Endothelial cell of hepatic sinusoid (primary cell): ENCODE results near the gene RNF135.
"Not testable (repeated sequence)": the region's sequence is repeated elsewhere in the genome, so short reads cannot be mapped to it uniquely, and the experiment has no call there.

Experiments used
- in situ Hi-C: cut with HindIII; loops from 2 replicates; pipeline ENCODE4 v1.10.0; 2017; ENCODE audit warnings: low sequenced_read_pairs

Gene RNF135

DNA sequence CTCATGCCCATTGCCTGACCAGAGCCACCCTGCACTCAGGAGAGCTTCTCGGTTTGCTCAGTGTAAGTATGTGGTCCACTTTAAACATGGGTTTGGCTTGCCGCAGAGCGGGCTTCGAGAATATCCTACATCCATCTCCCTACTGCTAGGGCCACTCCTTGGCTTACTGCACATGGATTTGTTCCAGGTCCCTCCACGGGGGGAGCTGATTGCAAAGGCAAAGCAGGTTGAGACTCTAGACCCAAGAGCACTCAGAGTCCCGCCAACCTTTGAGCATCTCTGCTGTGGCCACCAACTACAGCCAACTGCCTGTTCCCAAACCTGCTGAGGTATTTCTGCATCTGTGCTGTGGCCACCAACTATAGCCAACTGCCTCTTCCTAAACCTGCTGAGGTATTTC lies 26.4 kb downstream of the RNF135 start:
- in situ Hi-C loops = loop anchor here (5.0 kb wide), 3 partner anchors 45 to 95 kb away; no protein-coding TSS in a partner anchor

DNA sequence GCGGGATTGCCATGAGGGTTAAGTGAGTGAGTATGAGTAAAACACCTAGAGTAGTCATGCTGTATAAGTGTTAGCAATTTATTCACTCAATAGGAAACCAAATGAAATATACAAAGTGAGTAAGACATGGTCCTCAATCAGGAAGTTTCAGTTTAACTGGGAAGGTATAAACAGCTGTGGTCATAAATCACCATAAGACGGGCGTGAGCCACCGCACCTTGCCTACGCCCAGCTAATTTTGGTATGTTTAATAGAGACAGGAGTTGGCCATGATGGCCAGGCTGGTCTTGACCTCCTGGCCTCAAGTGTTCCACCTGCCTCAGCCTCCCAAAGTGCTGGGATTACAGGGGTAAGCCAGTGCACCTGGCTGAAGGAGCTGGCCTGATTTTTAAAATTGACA lies 27.0 kb downstream of the RNF135 start:
- in situ Hi-C loops = loop anchor here (5.0 kb wide), 3 partner anchors 46 to 96 kb away; no protein-coding TSS in a partner anchor

DNA sequence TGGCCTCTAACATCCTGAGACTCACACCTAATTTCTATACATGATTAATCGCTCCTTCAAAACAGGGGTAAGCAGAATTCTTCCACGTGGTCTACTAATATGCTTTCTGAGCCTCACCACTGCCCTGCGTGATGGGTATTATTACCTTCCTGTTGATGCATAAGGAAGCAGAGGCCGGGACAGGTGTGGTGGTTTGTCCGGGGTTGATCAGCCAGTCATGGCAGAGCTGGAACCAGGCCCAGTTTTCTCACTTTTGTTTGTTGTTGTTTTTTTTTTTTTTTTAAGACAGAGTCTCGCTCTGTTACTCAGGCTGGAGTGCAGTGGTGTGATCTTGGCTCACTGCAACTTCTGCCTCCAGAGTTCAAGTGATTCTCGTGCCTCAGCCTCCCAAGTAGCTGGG lies 31.2 kb downstream of the RNF135 start:
- in situ Hi-C loops = no loop called here

DNA sequence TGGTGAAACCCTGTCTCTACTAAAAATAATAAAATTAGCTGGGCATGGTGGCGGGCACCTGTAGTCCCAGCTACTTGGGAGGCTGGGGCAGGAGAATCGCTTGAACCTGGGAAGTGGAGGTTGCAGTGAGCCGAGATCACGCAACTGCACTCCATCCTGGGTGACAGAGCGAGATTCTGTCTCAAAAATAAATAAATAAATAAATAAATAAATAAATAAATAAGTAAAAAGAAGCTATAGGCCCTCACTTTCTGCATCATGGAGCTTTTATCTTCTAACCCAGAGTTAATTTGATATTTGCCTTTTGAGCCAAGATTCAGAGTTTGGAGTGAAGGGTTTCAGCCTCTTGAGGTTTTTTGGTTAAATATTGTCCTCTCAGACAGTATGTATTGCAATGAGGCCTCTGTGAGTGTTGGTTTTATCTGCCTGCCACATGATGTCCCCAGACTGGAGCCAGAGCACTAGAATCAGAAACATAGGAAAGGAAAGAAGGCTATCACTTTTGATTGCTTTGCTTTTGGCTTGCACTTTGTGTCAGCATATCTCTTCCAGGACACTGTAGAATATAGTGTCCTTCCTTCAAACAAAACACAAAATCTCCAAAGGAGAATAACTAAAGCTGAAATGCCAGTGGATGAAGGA lies 32.5 kb downstream of the RNF135 start:
- in situ Hi-C loops = no loop called here

DNA sequence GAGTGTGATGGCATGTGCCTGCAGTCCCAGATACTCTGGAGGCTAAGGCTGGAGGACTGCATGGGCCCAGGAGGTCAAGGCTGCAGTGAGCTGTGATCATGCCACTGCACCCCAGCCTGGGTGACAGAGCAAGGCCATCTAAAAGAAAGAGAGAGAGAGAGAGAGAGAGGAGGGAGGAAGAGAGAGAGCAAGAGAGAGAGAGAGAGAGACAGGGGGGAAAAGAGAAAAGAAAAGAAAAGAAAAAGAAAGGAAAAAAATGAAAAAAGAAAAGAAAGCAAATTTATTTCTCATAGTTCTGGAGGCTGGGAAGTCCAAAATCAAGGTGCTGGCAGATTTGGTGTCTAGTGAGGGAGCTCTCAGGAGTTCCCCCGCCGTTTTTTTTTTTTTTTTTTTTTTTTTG lies 33.3 kb downstream of the RNF135 start:
- in situ Hi-C loops = no loop called here

DNA sequence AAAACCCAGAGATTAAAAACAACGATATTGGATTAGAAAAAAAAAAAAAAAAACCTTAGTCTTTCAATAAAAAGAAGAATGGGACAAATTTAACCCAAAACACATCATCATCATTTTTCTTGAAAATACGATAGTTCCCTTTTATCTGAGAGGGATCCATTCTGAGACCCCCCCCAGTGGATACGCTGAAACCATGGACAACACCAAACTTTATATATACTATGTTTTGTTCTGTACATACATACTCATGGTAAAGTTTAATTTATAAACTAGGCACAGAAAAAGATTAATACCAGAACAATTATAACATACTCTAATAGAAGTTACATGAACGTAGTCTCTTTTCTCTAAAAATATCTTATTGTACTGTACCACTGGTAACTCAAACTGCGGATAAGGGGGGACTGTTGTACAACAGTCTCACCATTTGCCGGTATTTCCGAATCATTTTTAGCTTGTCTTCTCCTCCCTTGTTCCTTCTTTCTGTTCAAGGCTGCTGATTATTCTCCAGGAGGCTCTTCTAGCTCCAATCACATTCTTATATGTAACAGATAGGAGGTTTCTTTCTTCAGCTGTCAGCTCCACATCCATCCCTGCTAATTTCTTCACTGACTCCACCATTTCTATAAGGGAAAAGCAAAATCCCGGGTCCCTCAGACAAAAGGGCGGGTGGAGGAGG lies 37.0 kb downstream of the RNF135 start:
- in situ Hi-C loops = no loop called here

DNA sequence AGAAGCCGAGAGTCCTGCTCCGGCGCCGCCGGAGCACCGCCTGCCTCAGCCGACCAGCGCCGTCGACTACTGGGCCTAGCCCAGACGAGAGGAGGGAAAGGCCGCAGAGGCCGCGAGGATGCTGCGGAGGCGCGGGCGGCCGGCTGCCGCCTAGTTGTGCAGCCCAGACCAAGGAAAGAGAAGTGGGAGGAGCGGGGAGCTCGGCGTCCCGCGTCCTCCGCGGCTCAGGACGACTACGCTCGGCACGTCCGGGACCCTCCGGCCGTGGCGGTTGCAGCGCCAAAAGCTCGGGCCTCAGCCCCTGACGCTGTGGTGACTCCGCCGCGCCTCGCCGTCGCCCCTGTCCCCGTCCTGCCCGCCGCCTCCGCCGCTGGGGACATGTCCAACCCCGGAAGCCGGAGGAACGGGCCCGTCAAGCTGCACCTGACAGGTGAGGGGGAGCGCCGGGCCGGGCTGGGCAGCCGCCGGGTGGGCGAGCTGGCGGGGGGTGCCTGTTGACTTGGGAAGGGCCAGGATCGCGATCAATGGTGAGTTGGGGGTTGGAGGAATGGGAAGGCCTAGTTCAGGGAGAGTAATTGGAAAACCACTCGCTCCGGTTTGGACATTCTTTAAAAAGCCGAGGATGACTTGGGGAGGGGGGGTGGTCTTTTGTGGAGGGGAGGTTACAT lies 37.7 kb downstream of the RNF135 start:
- in situ Hi-C loops = no loop called here

DNA sequence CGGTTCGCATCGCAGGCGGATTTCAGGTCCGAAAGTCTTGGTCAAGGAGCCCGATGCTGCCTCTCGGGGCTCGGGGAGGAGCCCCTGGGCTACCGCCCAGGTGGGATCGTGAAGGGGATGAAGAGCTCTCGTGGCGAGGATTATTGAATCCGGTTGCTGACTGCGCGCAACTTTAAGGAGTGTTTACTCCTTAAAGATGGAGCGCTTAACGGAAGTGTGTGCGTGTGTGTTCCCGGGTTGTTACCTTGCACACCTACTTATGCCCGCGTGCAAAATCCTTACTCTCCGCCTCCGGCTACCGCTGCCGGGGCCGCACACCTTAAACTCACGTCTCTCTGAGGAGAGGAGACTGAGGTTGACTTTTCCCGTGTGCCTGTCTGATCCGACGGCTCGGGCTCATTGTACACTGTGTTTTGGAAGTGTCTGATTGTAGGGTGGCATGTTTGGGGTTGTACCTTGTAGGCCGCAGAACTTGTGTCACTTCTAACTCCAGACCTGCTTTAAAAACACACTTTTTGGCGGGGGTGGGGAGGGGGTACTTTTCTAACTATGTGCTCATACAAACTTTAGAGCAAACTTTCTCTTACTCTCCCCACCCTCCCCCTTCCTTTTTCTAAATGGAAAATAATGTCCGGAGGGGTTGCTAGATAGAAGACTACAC lies 38.3 kb downstream of the RNF135 start:
- in situ Hi-C loops = not testable (repeated sequence)

DNA sequence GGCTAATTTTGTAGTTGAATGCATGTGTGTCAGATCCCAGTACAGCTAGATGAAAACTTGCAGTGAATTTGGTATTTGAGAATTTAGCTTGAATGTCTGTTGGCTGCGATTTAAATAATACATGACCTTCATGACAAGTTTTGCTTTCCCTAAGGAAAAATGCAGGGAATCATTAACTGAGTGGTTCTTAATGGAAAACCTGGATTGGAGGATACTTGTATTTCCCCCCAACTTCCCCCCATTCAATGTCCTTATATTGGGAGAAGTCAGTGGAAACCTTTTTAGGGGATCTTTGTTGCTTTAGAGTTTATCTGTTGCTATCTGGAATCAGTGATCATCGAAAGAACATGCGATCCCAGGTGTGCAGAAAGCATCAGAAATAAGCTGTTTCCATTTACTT lies 39.2 kb downstream of the RNF135 start:
- in situ Hi-C loops = not testable (repeated sequence)

DNA sequence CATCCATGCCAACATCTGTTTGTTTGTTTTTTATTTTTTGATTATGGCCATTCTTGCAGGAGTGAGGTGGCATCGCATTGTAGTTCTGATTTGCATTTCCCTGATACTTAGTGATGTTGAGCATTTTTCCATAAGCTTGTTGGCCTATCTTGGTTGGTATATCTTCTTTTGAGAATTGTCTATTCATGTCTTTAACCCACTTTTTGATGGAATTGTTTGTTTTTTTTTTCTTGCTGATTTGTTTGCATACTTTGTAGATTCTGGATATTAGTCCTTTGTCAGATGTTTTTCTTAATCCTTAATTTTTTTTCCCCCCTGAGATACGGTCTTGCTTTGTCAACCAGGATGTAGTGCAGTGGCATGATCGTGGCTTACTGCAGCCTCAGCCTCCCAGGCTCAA lies 43.0 kb downstream of the RNF135 start:
- in situ Hi-C loops = no loop called here

DNA sequence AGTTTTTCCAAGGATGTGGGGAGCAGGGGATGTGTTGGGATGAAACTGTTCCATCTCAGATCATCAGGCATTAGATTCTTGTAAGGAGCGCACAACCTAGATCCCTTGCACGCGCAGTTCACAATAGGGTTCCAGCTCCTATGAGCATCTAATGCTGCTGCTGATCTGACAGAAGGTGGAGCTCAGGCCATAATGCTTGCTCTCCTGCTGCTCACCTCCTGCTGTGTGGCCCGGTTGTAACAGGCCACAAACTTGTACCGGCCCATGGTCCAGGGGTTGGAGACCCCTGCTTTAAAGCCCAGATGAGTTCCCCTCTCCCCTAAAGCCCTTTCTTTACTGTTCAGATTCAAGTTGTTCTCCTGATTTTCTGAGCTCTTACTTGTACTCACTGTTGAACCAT lies 44.8 kb downstream of the RNF135 start:
- in situ Hi-C loops = no loop called here

DNA sequence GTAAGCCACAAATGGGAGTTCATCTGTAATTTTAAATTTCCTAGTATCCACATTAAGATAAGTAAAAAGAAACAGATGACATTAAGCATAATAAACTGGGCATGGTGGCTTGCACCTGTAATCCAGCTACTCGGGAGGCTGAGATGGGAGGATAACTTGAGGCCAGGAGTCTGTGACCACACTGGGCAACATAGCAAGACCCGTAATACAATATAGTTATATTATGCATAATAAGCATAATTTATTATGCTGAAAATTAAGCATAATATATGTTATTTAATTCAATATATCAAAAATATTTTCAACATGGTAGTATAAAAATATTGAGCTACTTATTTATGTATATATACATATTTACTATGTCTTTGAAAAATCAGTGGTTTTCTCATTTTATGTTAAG lies 48.2 kb downstream of the RNF135 start:
- in situ Hi-C loops = no loop called here

DNA sequence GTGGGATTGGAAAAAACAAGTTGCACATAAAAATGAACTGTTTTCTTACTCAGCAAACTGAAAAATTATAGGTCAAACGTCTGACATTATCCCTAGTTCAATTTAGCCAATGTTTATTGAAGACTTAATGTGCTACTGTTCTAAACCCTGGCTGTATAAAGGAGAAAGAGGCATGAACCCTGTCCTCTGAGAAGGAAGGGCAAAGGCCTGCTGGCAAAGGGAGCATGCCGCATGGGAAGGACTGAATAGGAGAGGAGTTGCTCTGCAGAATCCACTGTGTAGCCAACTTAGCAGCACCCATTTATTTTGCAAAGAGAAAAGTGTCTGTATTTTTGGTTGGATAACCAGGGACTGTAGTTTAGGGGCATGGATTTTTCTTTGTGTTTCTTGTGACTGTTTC lies 52.3 kb downstream of the RNF135 start:
- in situ Hi-C loops = not testable (repeated sequence)

DNA sequence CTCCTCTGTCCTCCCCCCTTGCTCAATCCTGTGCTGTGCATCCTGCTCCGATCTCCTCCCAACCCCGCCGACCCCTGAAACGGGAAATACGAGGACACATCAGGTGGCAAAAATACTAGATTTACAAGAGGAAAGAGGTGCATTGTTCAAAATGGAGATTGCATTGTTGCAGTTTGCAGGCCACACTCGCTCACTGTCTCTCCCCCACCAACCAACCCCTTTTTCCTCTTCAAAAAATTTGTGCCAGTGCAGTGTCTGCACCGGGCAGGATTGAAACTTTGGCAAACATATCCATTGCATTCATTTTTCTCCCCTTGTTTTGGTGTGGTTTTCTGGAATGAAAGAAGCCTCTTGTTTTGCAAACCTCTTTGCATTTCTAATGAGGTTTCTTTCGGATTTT lies 61.0 kb downstream of the RNF135 start:
- in situ Hi-C loops = no loop called here

DNA sequence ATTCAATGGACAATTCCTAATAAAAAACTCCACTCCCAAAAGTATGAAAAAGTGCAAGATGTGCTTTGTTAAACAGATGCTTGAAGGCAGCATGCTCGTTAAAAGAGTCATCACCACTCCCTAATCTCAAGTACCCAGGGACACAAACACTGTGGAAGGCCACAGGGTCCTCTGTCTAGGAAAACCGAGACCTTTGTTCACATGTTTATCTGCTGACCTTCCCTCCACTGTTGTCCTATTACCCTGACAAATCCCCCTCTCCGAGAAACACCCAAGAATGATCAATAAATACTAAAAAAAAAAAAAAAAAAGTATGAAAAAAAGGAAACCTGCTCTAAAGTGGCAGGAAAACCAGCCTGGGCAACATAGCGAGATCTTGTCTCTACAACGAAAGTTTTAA lies 64.8 kb downstream of the RNF135 start:
- in situ Hi-C loops = not testable (repeated sequence)

DNA sequence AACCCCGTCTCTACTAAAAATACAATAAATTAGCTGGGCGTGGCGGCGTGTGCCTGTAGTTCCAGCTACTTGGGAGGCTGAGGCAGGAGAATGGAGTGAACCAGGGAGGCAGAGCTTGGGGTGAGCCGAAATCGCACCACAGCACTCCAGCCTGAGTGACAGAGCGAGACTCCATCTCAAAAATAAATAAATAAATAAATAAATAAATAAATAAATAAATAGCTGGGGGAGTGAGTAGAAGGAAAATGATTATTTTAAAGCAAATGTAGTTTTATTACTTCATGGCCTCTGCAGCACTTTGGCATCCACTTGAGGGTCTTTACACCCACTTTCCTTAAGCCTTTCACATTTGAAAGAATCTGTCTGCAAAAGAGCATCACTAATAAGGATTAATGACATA lies 70.0 kb downstream of the RNF135 start:
- in situ Hi-C loops = not testable (repeated sequence)

DNA sequence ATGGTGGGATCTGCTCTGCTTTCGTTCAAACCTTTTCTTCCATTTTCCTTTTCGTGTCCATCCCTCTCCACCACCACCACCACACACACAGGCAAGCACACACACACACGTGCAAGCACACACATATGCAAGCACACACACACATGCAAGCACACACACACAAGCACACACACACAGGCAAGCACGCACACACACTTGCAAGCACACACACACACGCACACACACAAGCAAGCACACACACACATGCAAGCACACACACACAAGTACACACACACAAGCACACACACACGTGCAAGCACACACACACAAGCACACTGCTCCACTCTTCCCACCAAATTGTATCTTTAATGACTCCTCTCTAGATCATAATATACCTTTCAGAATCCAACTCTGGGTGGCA lies 71.5 kb downstream of the RNF135 start:
- in situ Hi-C loops = not testable (repeated sequence)

DNA sequence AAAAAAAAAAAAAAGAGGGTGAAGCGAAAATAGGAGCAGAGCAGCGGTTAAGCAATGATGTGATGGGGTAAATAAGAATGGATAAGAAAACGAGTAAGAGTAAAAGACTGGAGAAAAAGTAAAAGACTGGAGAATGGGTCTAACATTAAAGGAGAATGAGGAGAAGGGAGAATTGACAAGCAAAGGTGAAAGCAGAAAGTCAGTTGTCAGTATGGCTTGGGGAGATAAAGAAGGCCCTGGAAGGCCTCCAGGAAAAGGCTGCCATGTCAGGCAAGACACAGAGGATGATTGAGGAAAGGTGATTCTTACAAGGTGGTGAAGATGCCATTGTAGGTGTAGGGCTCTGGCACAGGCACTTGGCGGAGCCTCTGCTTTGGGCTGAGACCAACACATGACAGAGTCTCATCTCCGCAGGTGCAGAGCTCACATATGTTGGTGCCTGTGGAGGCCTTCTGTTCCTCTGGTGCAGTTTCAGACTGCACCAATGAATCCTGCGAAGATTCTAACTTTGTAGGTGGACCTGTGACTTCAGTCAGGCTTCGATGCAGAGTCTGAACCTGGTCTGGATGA lies 76.1 kb downstream of the RNF135 start:
- in situ Hi-C loops = not testable (repeated sequence)

DNA sequence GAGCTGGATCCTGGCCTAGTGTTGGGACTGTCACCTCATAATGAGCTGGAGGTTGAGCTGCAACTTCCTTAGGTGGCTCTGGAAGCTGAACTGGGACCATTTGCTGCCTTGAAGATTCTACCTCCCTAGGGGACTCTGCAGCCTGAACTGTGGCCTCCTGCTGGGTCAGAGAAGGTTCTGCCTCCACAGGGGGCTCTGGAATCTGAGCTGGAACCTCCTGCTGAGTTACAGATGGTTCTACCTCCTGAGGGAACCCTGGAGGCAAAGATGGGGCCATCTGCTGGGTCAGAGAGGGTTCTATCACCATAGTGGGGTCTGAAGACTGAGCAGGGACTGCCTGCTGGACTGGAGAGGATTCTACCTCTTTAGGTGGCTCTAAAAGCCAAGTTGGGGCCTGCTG lies 77.3 kb downstream of the RNF135 start:
- in situ Hi-C loops = no loop called here

DNA sequence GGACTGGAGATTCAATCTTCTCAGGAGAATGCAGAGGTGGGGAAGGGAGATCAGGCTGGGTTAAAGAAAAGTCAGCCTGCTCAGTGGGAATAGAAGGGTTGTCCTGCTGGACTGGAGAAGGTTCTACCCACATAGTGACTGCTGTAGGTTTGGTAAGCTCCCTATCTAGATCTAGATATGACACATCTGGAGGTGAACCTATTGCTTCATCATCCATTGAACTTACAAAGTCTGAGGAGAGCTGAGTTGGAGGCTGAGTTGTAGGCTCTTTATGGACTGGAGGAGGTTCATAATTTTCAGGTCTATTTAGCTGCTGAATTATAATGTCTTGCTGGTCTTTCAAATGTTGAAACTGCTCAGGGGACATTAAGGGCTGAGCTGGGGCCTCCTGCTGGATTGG lies 77.9 kb downstream of the RNF135 start:
- in situ Hi-C loops = no loop called here
